ENCODE data around the gene MB21D2.

Gene MB21D2

GRCh38 chr3:192820161-192820560 lies 97.5 kb downstream of the MB21D2 start:
- Histone ChIP-seq H3F3A (ENCODE audit: low read depth) (no peaks in the 10 kb centered on the region), H3K9ac (ENCODE audit: low read depth, low read length, poor library complexity, severe bottlenecking) (no peak overlapping the region), H3K4me3 (ENCODE audit: low read length, poor library complexity, severe bottlenecking) (no peak overlapping the region), H3K4me2 (ENCODE audit: low read depth, low read length, poor library complexity, severe bottlenecking) (no peak overlapping the region), H3K36me3 (ENCODE audit: insufficient read depth, low read length) (no peaks in the 10 kb centered on the region), H3K9me2 (replicated peaks; ENCODE audit: low read depth, low read length) (no peaks in the 10 kb centered on the region), H3K9me3 (ENCODE audit: insufficient read depth, low read depth, low read length) (no peaks in the 10 kb centered on the region), H3K79me2 (ENCODE audit: insufficient read depth, low read length) (no peaks in the 10 kb centered on the region), H4K20me1 (ENCODE audit: insufficient read depth, low read length, poor library complexity, severe bottlenecking) (no peaks in the 10 kb centered on the region), H2AFZ (ENCODE audit: low read length) (no peak overlapping the region), H3K27me3 (ENCODE audit: insufficient read depth, low read length, poor library complexity, severe bottlenecking) (no peaks in the 10 kb centered on the region), H3K4me1 (ENCODE audit: insufficient read depth, low read length, poor library complexity, severe bottlenecking) (no peaks in the 10 kb centered on the region)
- TF ChIP-seq EZH2phosphoT487 (IDR thresholded peaks at IDR 0.05; ENCODE audit: borderline replicate concordance) = no peak
- TF ChIP-seq CTCF (conservative IDR thresholded peaks at IDR 0.05; ENCODE audit: low read length) = no peak

- H3K9me2 ChIP-seq (replicated peaks; ENCODE audit: low read depth, low read length) = no peaks in the 10 kb centered on the region
- no peak for TF ChIP-seq EZH2phosphoT487 (IDR thresholded peaks at IDR 0.05; ENCODE audit: borderline replicate concordance)
- TF ChIP-seq CTCF (conservative IDR thresholded peaks at IDR 0.05; ENCODE audit: low read length) = no peak
- no peak overlapping the region for H3K4me3 ChIP-seq (ENCODE audit: low read length, poor library complexity, severe bottlenecking)
- no peaks in the 10 kb centered on the region for H3K36me3 ChIP-seq (ENCODE audit: insufficient read depth, low read length)
- no peak overlapping the region for H2AFZ ChIP-seq (ENCODE audit: low read length)
- no peaks in the 10 kb centered on the region for H3K4me1 ChIP-seq (ENCODE audit: insufficient read depth, low read length, poor library complexity, severe bottlenecking)
- no peaks in the 10 kb centered on the region for H3K9me3 ChIP-seq (ENCODE audit: insufficient read depth, low read depth, low read length)
- no peak overlapping the region for H3K4me2 ChIP-seq (ENCODE audit: low read depth, low read length, poor library complexity, severe bottlenecking)
- no peaks in the 10 kb centered on the region for H3K27me3 ChIP-seq (ENCODE audit: insufficient read depth, low read length, poor library complexity, severe bottlenecking)
- no peaks in the 10 kb centered on the region for H4K20me1 ChIP-seq (ENCODE audit: insufficient read depth, low read length, poor library complexity, severe bottlenecking)
- no peaks in the 10 kb centered on the region for H3K79me2 ChIP-seq (ENCODE audit: insufficient read depth, low read length)
- H3K9ac ChIP-seq (ENCODE audit: low read depth, low read length, poor library complexity, severe bottlenecking) = no peak overlapping the region
- no peaks in the 10 kb centered on the region for H3F3A ChIP-seq (ENCODE audit: low read depth)
These were observed 98.6 kb downstream of the MB21D2 start for GRCh38 chr3:192819001-192819569.

- no peaks in the 10 kb centered on the region for H3K27me3 ChIP-seq (ENCODE audit: insufficient read depth, low read length, poor library complexity, severe bottlenecking)
- H4K20me1 ChIP-seq (ENCODE audit: insufficient read depth, low read length, poor library complexity, severe bottlenecking) = no peaks in the 10 kb centered on the region
- H3K9me3 ChIP-seq (ENCODE audit: insufficient read depth, low read depth, low read length) = no peaks in the 10 kb centered on the region
- H3K9ac ChIP-seq (ENCODE audit: low read depth, low read length, poor library complexity, severe bottlenecking) = no peak overlapping the region
- no peaks in the 10 kb centered on the region for H3K79me2 ChIP-seq (ENCODE audit: insufficient read depth, low read length)
- no peak overlapping the region for H2AFZ ChIP-seq (ENCODE audit: low read length)
- TF ChIP-seq EZH2phosphoT487 (IDR thresholded peaks at IDR 0.05; ENCODE audit: borderline replicate concordance) = no peak
- TF ChIP-seq CTCF (conservative IDR thresholded peaks at IDR 0.05; ENCODE audit: low read length) = no peak
- H3K4me3 ChIP-seq (ENCODE audit: low read length, poor library complexity, severe bottlenecking) = no peak overlapping the region
- H3K4me2 ChIP-seq (ENCODE audit: low read depth, low read length, poor library complexity, severe bottlenecking) = no peak overlapping the region
- no peaks in the 10 kb centered on the region for H3K4me1 ChIP-seq (ENCODE audit: insufficient read depth, low read length, poor library complexity, severe bottlenecking)
- H3K36me3 ChIP-seq (ENCODE audit: insufficient read depth, low read length) = no peaks in the 10 kb centered on the region
- no peaks in the 10 kb centered on the region for H3F3A ChIP-seq (ENCODE audit: low read depth)
- H3K9me2 ChIP-seq (replicated peaks; ENCODE audit: low read depth, low read length) = no peaks in the 10 kb centered on the region
These were observed 99.5 kb downstream of the MB21D2 start for GRCh38 chr3:192818126-192818525.

All from Loucy (cell line).